DMS153 (cell line): ENCODE data around the gene CCDC181.
"Not testable (repeated sequence)": the region's sequence is repeated elsewhere in the genome, so short reads cannot be mapped to it uniquely, and the experiment has no call there.

ENCODE experiments used
- DNase-seq: peaks from one replicate; lab custom pipeline; 2025; lab: John Stamatoyannopoulos, UW

The CCDC181 gene

GRCh38 chr1:169427081-169427641 lies at the start of gene CCDC181:
Gene CCDC181, minus strand, starts transcription at chr1:169427474. Its CDS starts 2,547 bp downstream, at chr1:169424927.
- DNase-seq, result peak; percentile 92

- DNase-seq, result no peak
These were observed 48.6 kb upstream of the CCDC181 start for GRCh38 chr1:169475806-169476387.

- no peak for DNase-seq
These were observed 47.2 kb upstream of the CCDC181 start for GRCh38 chr1:169474302-169474995.

GRCh38 chr1:169473347-169473746 lies 46.1 kb upstream of the CCDC181 start:
- DNase-seq, result no peak

GRCh38 chr1:169472738-169473137 lies 45.5 kb upstream of the CCDC181 start:
- no peak for DNase-seq

GRCh38 chr1:169468982-169469381 lies 41.7 kb upstream of the CCDC181 start:
- no peak for DNase-seq

- DNase-seq, result no peak
These were observed 39.3 kb upstream of the CCDC181 start for GRCh38 chr1:169466259-169467230.

- no peak for DNase-seq
These were observed 38.0 kb upstream of the CCDC181 start for GRCh38 chr1:169465281-169465680.

- DNase-seq, result no peak
These were observed 35.1 kb upstream of the CCDC181 start for GRCh38 chr1:169462385-169462784.

- DNase-seq, result no peak
These were observed 34.2 kb upstream of the CCDC181 start for GRCh38 chr1:169461390-169462000.

GRCh38 chr1:169460191-169460833 lies 33.0 kb upstream of the CCDC181 start:
- no peak for DNase-seq

GRCh38 chr1:169457443-169457842 lies 30.2 kb upstream of the CCDC181 start:
- DNase-seq, result no peak

GRCh38 chr1:169456029-169456428 lies 28.8 kb upstream of the CCDC181 start:
- DNase-seq, result no peak

- DNase-seq, result no peak
These were observed 25.6 kb upstream of the CCDC181 start for GRCh38 chr1:169452921-169453320.

GRCh38 chr1:169451218-169451824 lies 24.0 kb upstream of the CCDC181 start:
- DNase-seq, result no peak

- DNase-seq, result no peak
These were observed 16.6 kb upstream of the CCDC181 start for GRCh38 chr1:169443923-169444322.

- peak; percentile 26 for DNase-seq
These were observed 1.0 kb downstream of the CCDC181 start for GRCh38 chr1:169426174-169426705.

GRCh38 chr1:169421309-169421708 lies 6.0 kb downstream of the CCDC181 start:
- no peak for DNase-seq

- no peak for DNase-seq
These were observed 12.3 kb downstream of the CCDC181 start for GRCh38 chr1:169414952-169415351.

- not testable (repeated sequence) for DNase-seq
These were observed 18.9 kb downstream of the CCDC181 start for GRCh38 chr1:169408340-169408739.

- DNase-seq, result not testable (repeated sequence)
These were observed 24.7 kb downstream of the CCDC181 start for GRCh38 chr1:169402578-169402977.
